Fibroblast of lung (primary cell): Measurements from ENCODE around the gene PKN3. TPM values are rescaled to one million over a fixed set of nuclear protein-coding genes. Genes with fewer than 3 reads are reported as not detected.

ENCODE experiments used
- DNase-seq, 2 donors: peaks; one replicate each; pipeline versions ENCODE4 v3.0.0 to v3.0.0-alpha.2; 2010; ENCODE audit warnings: low read depth in 2 of 2
- H2AFZ ChIP-seq: 2 replicates; pipeline ENCODE4 v1.5.1; 2012; ENCODE audit warnings: low read length, control low read depth, inconsistent platforms
- H3K27ac ChIP-seq: 2 replicates; pipeline ENCODE4 v1.5.1; 2011; ENCODE audit warnings: low read length, control low read depth; ENCODE audit not compliant: insufficient read depth
- H3K27me3 ChIP-seq: 2 replicates; pipeline ENCODE4 v1.5.1; 2011; ENCODE audit warnings: mild to moderate bottlenecking, low read length; ENCODE audit not compliant: control insufficient read depth, insufficient read depth
- H3K36me3 ChIP-seq: 2 replicates; pipeline ENCODE4 v1.5.1; 2011; ENCODE audit warnings: low read length; ENCODE audit not compliant: control insufficient read depth, insufficient read depth
- H3K4me1 ChIP-seq: 2 replicates; pipeline ENCODE4 v1.5.1; 2011; ENCODE audit warnings: low read length; ENCODE audit not compliant: control insufficient read depth, insufficient read depth; ENCODE audit errors: extremely low read depth
- H3K4me2 ChIP-seq: 2 replicates; pipeline ENCODE4 v1.5.1; 2011; ENCODE audit warnings: low read length, control low read depth; ENCODE audit not compliant: insufficient read depth; ENCODE audit errors: extremely low read depth
- H3K4me3 ChIP-seq, 4 experiments: fragments of 200-600 bp in 1 of 4; sonication (generic) in 1 of 4; replicated peaks in 1 of 4; 2 replicates each; pipeline ENCODE4 v1.5.1; 2011 to 2016; ENCODE audit warnings: low read length in 4 of 4, low read depth in 3 of 4, mild to moderate bottlenecking in 3 of 4, control low read depth in 2 of 4, inconsistent platforms in 1 of 4, mixed read lengths in 1 of 4; ENCODE audit not compliant: insufficient read depth in 1 of 4; ENCODE audit errors: control extremely low read depth in 1 of 4
- H3K79me2 ChIP-seq: 2 replicates; pipeline ENCODE4 v1.5.1; 2012; ENCODE audit warnings: mild to moderate bottlenecking, low read length, inconsistent platforms; ENCODE audit not compliant: control insufficient read depth, insufficient read depth
- H3K9ac ChIP-seq: 2 replicates; pipeline ENCODE4 v1.5.1; 2011; ENCODE audit warnings: mild to moderate bottlenecking, low read length, control low read depth; ENCODE audit not compliant: insufficient read depth
- H3K9me3 ChIP-seq: 2 replicates; pipeline ENCODE4 v1.5.1; 2012; ENCODE audit warnings: low read depth, low read length; ENCODE audit not compliant: control insufficient read depth, insufficient read depth
- H4K20me1 ChIP-seq: 2 replicates; pipeline ENCODE4 v1.5.1; 2011; ENCODE audit warnings: low read length; ENCODE audit not compliant: control insufficient read depth, insufficient read depth; ENCODE audit errors: extremely low read depth
- CTCF ChIP-seq, 2 donors: IDR thresholded peaks in 1 of 2; conservative IDR thresholded peaks in 1 of 2; 1 replicate in 1 of 2; 2 replicates in 1 of 2; pipeline ENCODE4 v1.5.1; 2011 to 2012; ENCODE audit warnings: low read length in 2 of 2, control low read depth in 1 of 2, inconsistent platforms in 1 of 2, low read depth in 1 of 2, mild to moderate bottlenecking in 1 of 2
- EZH2 ChIP-seq: IDR thresholded peaks from 2 replicates; pipeline ENCODE4 v1.5.1; 2012; ENCODE audit warnings: low read length, control low read depth, mild to moderate bottlenecking; ENCODE audit errors: missing control alignments
- polyA plus RNA-seq, 2 donors: library from polyadenylated mRNA; depleted of rRNA in 1 of 2; stranded (reverse) in 1 of 2; unstranded in 1 of 2; fragments of >200 nt; gene quantifications; 2 replicates each; pipeline ENCODE4 v1.2.1, GENCODE V29; 2011 to 2012; ENCODE audit warnings: missing spikeins in 1 of 2
- total RNA-seq: library from RNA; depleted of rRNA; stranded (reverse); fragments of >200 nt; gene quantifications from 2 replicates; pipeline ENCODE4 v1.2.1, GENCODE V29; 2014

Gene PKN3
- total and polyA plus RNA-seq, 2 donors (not counting 1 experiment from before 2014, with no cell fraction given) = 1.7 to 1.8 TPM

GRCh38 chr9:128683340-128684064 lies 18.8 kb upstream of the PKN3 start:
- no peaks in the 10 kb centered on the region for H4K20me1 ChIP-seq
- no peaks in the 10 kb centered on the region for H3K9me3 ChIP-seq
- peaks cover 3% of the 10 kb centered on the region for H3K79me2 ChIP-seq
- peak overlapping the region; percentile 99 for H3K4me2 ChIP-seq
- TF ChIP-seq CTCF (conservative IDR thresholded peaks at IDR 0.05 in 1 of 2, IDR thresholded peaks at IDR 0.05 in 1 of 2; ENCODE audit: low read depth in 1 of 2, low read length in 2 of 2) = no peak
- no peak for TF ChIP-seq EZH2
- H3K36me3 ChIP-seq = no peaks in the 10 kb centered on the region
- H3K27me3 ChIP-seq = no peaks in the 10 kb centered on the region
- peak overlapping the region; percentile 74 to 85 (median 77) for H3K4me3 ChIP-seq
- peak overlapping the region; percentile 61 for H3K9ac ChIP-seq
- peak overlapping the region; percentile 78 for H3K27ac ChIP-seq
- peaks cover 12% of the 10 kb centered on the region for H3K4me1 ChIP-seq
- peak overlapping the region; percentile 64 for H2AFZ ChIP-seq
- DNase-seq = peak; percentile 49 to 62

DNA sequence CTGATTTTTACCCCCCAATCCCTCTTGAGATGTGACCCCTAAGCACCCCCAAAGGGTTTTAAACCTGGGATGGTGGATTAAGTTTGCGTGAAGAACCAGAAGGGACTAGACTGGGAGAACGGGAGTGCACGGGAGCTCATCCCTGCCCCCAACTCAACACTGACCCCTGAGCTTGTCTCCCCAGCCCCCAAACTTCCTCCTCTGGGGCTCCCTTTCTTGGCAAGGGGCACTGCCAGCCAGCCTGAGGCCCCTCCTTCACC lies 18.3 kb upstream of the PKN3 start:
- no peak for TF ChIP-seq CTCF (conservative IDR thresholded peaks at IDR 0.05 in 1 of 2, IDR thresholded peaks at IDR 0.05 in 1 of 2; ENCODE audit: low read depth in 1 of 2, low read length in 2 of 2)
- no peak for TF ChIP-seq EZH2
- peaks cover 12% of the 10 kb centered on the region for H3K4me1 ChIP-seq
- no peak for DNase-seq
- no peaks in the 10 kb centered on the region for H4K20me1 ChIP-seq
- H3K27ac ChIP-seq = peak overlapping the region; percentile 78
- H3K4me3 ChIP-seq = peak overlapping the region; percentile 74 to 85 (median 77)
- no peaks in the 10 kb centered on the region for H3K27me3 ChIP-seq
- H3K9me3 ChIP-seq = no peaks in the 10 kb centered on the region
- no peaks in the 10 kb centered on the region for H3K36me3 ChIP-seq
- peak overlapping the region; percentile 64 for H2AFZ ChIP-seq
- peaks cover 3% of the 10 kb centered on the region for H3K79me2 ChIP-seq
- peak overlapping the region; percentile 99 for H3K4me2 ChIP-seq
- peak overlapping the region; percentile 61 for H3K9ac ChIP-seq

GRCh38 chr9:128684325-128685199 lies 17.7 kb upstream of the PKN3 start:
- peak overlapping the region; percentile 78 for H3K27ac ChIP-seq
- no peaks in the 10 kb centered on the region for H3K27me3 ChIP-seq
- H3K36me3 ChIP-seq = no peaks in the 10 kb centered on the region
- H3K4me3 ChIP-seq = peak overlapping the region; percentile 74 to 85 (median 77)
- H4K20me1 ChIP-seq = no peaks in the 10 kb centered on the region
- no peak for TF ChIP-seq EZH2
- TF ChIP-seq CTCF (conservative IDR thresholded peaks at IDR 0.05 in 1 of 2, IDR thresholded peaks at IDR 0.05 in 1 of 2; ENCODE audit: low read depth in 1 of 2, low read length in 2 of 2) = no peak
- peaks cover 3% of the 10 kb centered on the region for H3K79me2 ChIP-seq
- DNase-seq = peak; percentile 70 to 71
- H3K9ac ChIP-seq = peak overlapping the region; percentile 61
- peak overlapping the region; percentile 64 for H2AFZ ChIP-seq
- H3K4me1 ChIP-seq = peaks cover 12% of the 10 kb centered on the region
- no peaks in the 10 kb centered on the region for H3K9me3 ChIP-seq
- H3K4me2 ChIP-seq = peak overlapping the region; percentile 99
